GM23338 (cell line): Measurements from ENCODE around the gene PPP6R2. TPM values are rescaled to one million over a fixed set of nuclear protein-coding genes. Genes with fewer than 3 reads are reported as not detected.

Experiments
- ATAC-seq: fragments of 200-7000 bp; cut with Tn5 transposase; 3 replicates; pipeline ENCODE4 v1.9.1; 2020
- DNase-seq: peaks from one replicate; pipeline ENCODE4 v3.0.0-alpha.2; 2015; ENCODE audit warnings: low spot score
- H2AFZ ChIP-seq: fragments of 200-600 bp; sonication (generic); 2 replicates; pipeline ENCODE4 v1.8.0; 2016; ENCODE audit warnings: antibody characterized with exemption, mild to moderate bottlenecking, moderate library complexity
- H3F3A ChIP-seq: fragments of 200-600 bp; sonication (generic); replicated peaks from 2 replicates; pipeline ENCODE4 v1.8.0; 2017; ENCODE audit warnings: antibody characterized with exemption, mixed run types, low read depth
- H3K27ac ChIP-seq: fragments of 200-600 bp; sonication (generic); 2 replicates; pipeline ENCODE4 v1.6.1; 2016; ENCODE audit warnings: low read depth
- H3K27me3 ChIP-seq: fragments of 200-600 bp; sonication (generic); 2 replicates; pipeline ENCODE4 v1.8.0; 2016; ENCODE audit warnings: mild to moderate bottlenecking, mixed run types, moderate library complexity; ENCODE audit not compliant: insufficient read depth
- H3K36me3 ChIP-seq: fragments of 200-600 bp; sonication (generic); 2 replicates; pipeline ENCODE4 v1.8.0; 2016; ENCODE audit warnings: mild to moderate bottlenecking; ENCODE audit not compliant: insufficient read depth
- H3K4me1 ChIP-seq: fragments of 200-600 bp; sonication (generic); 2 replicates; pipeline ENCODE4 v1.8.0; 2016; ENCODE audit warnings: mild to moderate bottlenecking, moderate library complexity; ENCODE audit not compliant: insufficient read depth
- H3K4me2 ChIP-seq: fragments of 200-600 bp; sonication (generic); 2 replicates; pipeline ENCODE4 v1.7.1; 2017; ENCODE audit warnings: mixed run types
- H3K4me3 ChIP-seq: fragments of 200-600 bp; sonication (generic); 2 replicates; pipeline ENCODE4 v1.6.1; 2016; ENCODE audit warnings: mixed run types
- H3K79me2 ChIP-seq: fragments of 200-600 bp; sonication (generic); replicated peaks from 2 replicates; pipeline ENCODE4 v1.8.0; 2017; ENCODE audit warnings: mild to moderate bottlenecking; ENCODE audit not compliant: insufficient read depth
- H3K9me2 ChIP-seq: fragments of 200-600 bp; sonication (generic); 2 replicates; pipeline ENCODE4 v1.8.0; 2017; ENCODE audit not compliant: insufficient read depth
- H4K20me1 ChIP-seq: fragments of 200-600 bp; sonication (generic); replicated peaks from 2 replicates; pipeline ENCODE4 v1.8.0; 2017; ENCODE audit warnings: mild to moderate bottlenecking; ENCODE audit not compliant: insufficient read depth
- H3K27ac Mint-ChIP-seq: 2 replicates; pipeline ENCODE4 v1.8.0; 2020; ENCODE audit warnings: inconsistent platforms, mild to moderate bottlenecking, moderate library complexity, mixed read lengths
- H3K27me3 Mint-ChIP-seq: 3 replicates; pipeline ENCODE4 v1.8.0; 2022; ENCODE audit warnings: low read depth, mild to moderate bottlenecking, moderate library complexity, mixed read lengths, inconsistent platforms; ENCODE audit not compliant: insufficient read depth, poor library complexity
- H3K36me3 Mint-ChIP-seq: 3 replicates; pipeline ENCODE4 v1.8.0; 2021; ENCODE audit warnings: low read depth, mild to moderate bottlenecking, inconsistent platforms, moderate library complexity, mixed read lengths
- H3K4me1 Mint-ChIP-seq: 3 replicates; pipeline ENCODE4 v1.8.0; 2020; ENCODE audit warnings: mild to moderate bottlenecking, inconsistent platforms, mixed read lengths
- H3K4me3 Mint-ChIP-seq: 3 replicates; pipeline ENCODE4 v1.8.0; 2021; ENCODE audit warnings: moderate library complexity, mild to moderate bottlenecking, inconsistent platforms, mixed read lengths
- H3K9me3 Mint-ChIP-seq: 3 replicates; pipeline ENCODE4 v1.8.0; 2020; ENCODE audit warnings: moderate library complexity, mild to moderate bottlenecking, inconsistent platforms, mixed read lengths
- CREB1 ChIP-seq: fragments of 250-450 bp; sonication (Bioruptor Pico); IDR thresholded peaks from 2 replicates; pipeline ENCODE4 v1.5.0; 2020; ENCODE audit warnings: low read depth, mild to moderate bottlenecking, moderate library complexity
- EZH2 ChIP-seq: fragments of 200-600 bp; sonication (generic); IDR thresholded peaks from one replicate; pipeline ENCODE4 v1.8.0; 2017; ENCODE audit warnings: antibody characterized with exemption, mild to moderate bottlenecking, low read depth; ENCODE audit not compliant: unreplicated experiment
- EZH2phosphoT487 ChIP-seq: fragments of 200-600 bp; sonication (generic); IDR thresholded peaks from one replicate; pipeline ENCODE4 v1.8.1; 2018; ENCODE audit warnings: antibody characterized with exemption; ENCODE audit not compliant: unreplicated experiment
- JUNB ChIP-seq: IDR thresholded peaks from one replicate; pipeline ENCODE4 v1.6.1; 2016; ENCODE audit warnings: antibody characterized with exemption; ENCODE audit not compliant: unreplicated experiment
- NANOG ChIP-seq: IDR thresholded peaks from 2 replicates; pipeline ENCODE4 v1.6.1; 2016; ENCODE audit warnings: antibody characterized with exemption, borderline replicate concordance
- POLR2AphosphoS5 ChIP-seq: IDR thresholded peaks from 2 replicates; pipeline ENCODE4 v1.6.1; 2016; ENCODE audit warnings: antibody characterized with exemption, low read depth
- STAT1 ChIP-seq: IDR thresholded peaks from one replicate; pipeline ENCODE4 v1.6.1; 2016; ENCODE audit warnings: antibody characterized with exemption; ENCODE audit not compliant: unreplicated experiment
- ZNF114 ChIP-seq: fragments of 250-450 bp; sonication (Bioruptor Pico); IDR thresholded peaks from 2 replicates; pipeline ENCODE4 v1.5.0; 2020; ENCODE audit warnings: mild to moderate bottlenecking, moderate library complexity
- ZNF331 ChIP-seq: fragments of 250-450 bp; sonication (Bioruptor Pico); IDR thresholded peaks from 2 replicates; pipeline ENCODE4 v1.5.0; 2020; ENCODE audit warnings: low read depth, mild to moderate bottlenecking, moderate library complexity
- polyA plus RNA-seq: library from polyadenylated mRNA; unstranded; fragments of >200 nt; fragmentation: Nextera tagmentation; extraction: Ambion mirVana; gene quantifications from 2 replicates; pipeline ENCODE4 v1.2.1, GENCODE V29; 2016
- total RNA-seq: library from RNA; depleted of rRNA; stranded (reverse); fragments of >200 nt; shearing (Covaris generic); gene quantifications from 2 replicates; pipeline ENCODE4 v1.2.3, GENCODE V29; 2014
- TF ChIP-seq, protein P1 (sequence below): IDR thresholded peaks from 2 replicates; pipeline ENCODE4 v1.6.1; 2016; ENCODE audit warnings: antibody characterized with exemption
- TF ChIP-seq, protein P2 (sequence below): IDR thresholded peaks from one replicate; pipeline ENCODE4 v1.6.1; 2018; ENCODE audit warnings: antibody characterized with exemption; ENCODE audit not compliant: unreplicated experiment
- TF ChIP-seq, protein P3 (sequence below), 2 experiments: fragments of 200-600 bp in 1 of 2; sonication (generic) in 1 of 2; conservative IDR thresholded peaks; 2 replicates each; pipeline versions ENCODE4 v1.5.1 to v1.6.1; 2016 to 2017; ENCODE audit warnings: antibody characterized with exemption in 2 of 2, low read depth in 2 of 2, mild to moderate bottlenecking in 2 of 2, moderate library complexity in 1 of 2
- TF ChIP-seq, protein P4 (sequence below): fragments of 250-450 bp; sonication (Bioruptor Pico); IDR thresholded peaks from 2 replicates; pipeline ENCODE4 v1.5.0; 2020; ENCODE audit warnings: mild to moderate bottlenecking, moderate library complexity

Gene PPP6R2
- total and polyA plus RNA-seq, 2 experiments from 2014 or later: 11.9 to 45.8 TPM

DNA sequence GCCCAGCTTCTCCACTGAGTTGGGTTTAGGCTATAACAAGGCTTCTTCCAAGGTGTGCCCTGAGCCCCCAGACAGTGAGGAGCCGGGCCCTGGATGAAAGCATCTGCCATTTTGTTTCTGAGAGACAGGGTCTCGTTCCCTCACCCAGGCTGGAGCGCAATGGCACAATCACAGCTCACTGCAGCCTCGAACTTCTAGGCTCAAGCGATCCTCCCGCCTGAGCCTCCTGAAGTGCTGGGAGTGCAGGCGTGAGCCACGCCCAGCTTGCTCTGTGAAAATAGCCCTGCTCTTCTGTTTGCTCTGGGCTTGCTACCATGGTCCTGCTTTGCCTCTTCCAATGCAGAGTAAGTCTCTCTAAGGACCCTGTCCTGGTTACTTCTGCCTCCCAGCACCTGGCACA lies 23.0 kb upstream of the PPP6R2 start:
- H3K27ac Mint-ChIP-seq: no peak overlapping the region
- Histone ChIP-seq H3K4me3 (no peak overlapping the region), H3K4me2 (no peak overlapping the region), H3K79me2 (no peaks in the 10 kb centered on the region), H3K4me1 (no peaks in the 10 kb centered on the region), H3K27me3 (peaks cover under 1% of the 10 kb centered on the region; the same call in 1 of the 2 replicates), H3F3A (no peaks in the 10 kb centered on the region), H3K36me3 (no peaks in the 10 kb centered on the region), H3K9me2 (no peaks in the 10 kb centered on the region), H3K27ac (no peak overlapping the region), H4K20me1 (no peaks in the 10 kb centered on the region), H2AFZ (no peak overlapping the region)
- DNase-seq: no peak
- H3K4me3 Mint-ChIP-seq: no peak overlapping the region; the same call in 2 of the 3 replicates
- H3K36me3 Mint-ChIP-seq: no peaks in the 10 kb centered on the region; the same call in 2 of the 3 replicates
- ATAC-seq: no peak
- TF ChIP-seq ZNF331 (CRISPR knock-in tag) (no peak), CREB1 (CRISPR knock-in tag) (no peak), NANOG (no peak), ZNF114 (CRISPR knock-in tag) (no peak), POLR2AphosphoS5 (no peak), EZH2phosphoT487 (no peak), STAT1 (no peak), EZH2 (no peak), JUNB (no peak)
- TF ChIP-seq, protein P1, sequence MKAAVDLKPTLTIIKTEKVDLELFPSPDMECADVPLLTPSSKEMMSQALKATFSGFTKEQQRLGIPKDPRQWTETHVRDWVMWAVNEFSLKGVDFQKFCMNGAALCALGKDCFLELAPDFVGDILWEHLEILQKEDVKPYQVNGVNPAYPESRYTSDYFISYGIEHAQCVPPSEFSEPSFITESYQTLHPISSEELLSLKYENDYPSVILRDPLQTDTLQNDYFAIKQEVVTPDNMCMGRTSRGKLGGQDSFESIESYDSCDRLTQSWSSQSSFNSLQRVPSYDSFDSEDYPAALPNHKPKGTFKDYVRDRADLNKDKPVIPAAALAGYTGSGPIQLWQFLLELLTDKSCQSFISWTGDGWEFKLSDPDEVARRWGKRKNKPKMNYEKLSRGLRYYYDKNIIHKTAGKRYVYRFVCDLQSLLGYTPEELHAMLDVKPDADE: no peak
- TF ChIP-seq, protein P2, sequence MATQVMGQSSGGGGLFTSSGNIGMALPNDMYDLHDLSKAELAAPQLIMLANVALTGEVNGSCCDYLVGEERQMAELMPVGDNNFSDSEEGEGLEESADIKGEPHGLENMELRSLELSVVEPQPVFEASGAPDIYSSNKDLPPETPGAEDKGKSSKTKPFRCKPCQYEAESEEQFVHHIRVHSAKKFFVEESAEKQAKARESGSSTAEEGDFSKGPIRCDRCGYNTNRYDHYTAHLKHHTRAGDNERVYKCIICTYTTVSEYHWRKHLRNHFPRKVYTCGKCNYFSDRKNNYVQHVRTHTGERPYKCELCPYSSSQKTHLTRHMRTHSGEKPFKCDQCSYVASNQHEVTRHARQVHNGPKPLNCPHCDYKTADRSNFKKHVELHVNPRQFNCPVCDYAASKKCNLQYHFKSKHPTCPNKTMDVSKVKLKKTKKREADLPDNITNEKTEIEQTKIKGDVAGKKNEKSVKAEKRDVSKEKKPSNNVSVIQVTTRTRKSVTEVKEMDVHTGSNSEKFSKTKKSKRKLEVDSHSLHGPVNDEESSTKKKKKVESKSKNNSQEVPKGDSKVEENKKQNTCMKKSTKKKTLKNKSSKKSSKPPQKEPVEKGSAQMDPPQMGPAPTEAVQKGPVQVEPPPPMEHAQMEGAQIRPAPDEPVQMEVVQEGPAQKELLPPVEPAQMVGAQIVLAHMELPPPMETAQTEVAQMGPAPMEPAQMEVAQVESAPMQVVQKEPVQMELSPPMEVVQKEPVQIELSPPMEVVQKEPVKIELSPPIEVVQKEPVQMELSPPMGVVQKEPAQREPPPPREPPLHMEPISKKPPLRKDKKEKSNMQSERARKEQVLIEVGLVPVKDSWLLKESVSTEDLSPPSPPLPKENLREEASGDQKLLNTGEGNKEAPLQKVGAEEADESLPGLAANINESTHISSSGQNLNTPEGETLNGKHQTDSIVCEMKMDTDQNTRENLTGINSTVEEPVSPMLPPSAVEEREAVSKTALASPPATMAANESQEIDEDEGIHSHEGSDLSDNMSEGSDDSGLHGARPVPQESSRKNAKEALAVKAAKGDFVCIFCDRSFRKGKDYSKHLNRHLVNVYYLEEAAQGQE: no peak
- TF ChIP-seq, protein P3, sequence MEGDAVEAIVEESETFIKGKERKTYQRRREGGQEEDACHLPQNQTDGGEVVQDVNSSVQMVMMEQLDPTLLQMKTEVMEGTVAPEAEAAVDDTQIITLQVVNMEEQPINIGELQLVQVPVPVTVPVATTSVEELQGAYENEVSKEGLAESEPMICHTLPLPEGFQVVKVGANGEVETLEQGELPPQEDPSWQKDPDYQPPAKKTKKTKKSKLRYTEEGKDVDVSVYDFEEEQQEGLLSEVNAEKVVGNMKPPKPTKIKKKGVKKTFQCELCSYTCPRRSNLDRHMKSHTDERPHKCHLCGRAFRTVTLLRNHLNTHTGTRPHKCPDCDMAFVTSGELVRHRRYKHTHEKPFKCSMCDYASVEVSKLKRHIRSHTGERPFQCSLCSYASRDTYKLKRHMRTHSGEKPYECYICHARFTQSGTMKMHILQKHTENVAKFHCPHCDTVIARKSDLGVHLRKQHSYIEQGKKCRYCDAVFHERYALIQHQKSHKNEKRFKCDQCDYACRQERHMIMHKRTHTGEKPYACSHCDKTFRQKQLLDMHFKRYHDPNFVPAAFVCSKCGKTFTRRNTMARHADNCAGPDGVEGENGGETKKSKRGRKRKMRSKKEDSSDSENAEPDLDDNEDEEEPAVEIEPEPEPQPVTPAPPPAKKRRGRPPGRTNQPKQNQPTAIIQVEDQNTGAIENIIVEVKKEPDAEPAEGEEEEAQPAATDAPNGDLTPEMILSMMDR (conservative IDR thresholded peaks at IDR 0.05; ENCODE audit: low read depth in 2 of 2): no peak
- TF ChIP-seq, protein P4, sequence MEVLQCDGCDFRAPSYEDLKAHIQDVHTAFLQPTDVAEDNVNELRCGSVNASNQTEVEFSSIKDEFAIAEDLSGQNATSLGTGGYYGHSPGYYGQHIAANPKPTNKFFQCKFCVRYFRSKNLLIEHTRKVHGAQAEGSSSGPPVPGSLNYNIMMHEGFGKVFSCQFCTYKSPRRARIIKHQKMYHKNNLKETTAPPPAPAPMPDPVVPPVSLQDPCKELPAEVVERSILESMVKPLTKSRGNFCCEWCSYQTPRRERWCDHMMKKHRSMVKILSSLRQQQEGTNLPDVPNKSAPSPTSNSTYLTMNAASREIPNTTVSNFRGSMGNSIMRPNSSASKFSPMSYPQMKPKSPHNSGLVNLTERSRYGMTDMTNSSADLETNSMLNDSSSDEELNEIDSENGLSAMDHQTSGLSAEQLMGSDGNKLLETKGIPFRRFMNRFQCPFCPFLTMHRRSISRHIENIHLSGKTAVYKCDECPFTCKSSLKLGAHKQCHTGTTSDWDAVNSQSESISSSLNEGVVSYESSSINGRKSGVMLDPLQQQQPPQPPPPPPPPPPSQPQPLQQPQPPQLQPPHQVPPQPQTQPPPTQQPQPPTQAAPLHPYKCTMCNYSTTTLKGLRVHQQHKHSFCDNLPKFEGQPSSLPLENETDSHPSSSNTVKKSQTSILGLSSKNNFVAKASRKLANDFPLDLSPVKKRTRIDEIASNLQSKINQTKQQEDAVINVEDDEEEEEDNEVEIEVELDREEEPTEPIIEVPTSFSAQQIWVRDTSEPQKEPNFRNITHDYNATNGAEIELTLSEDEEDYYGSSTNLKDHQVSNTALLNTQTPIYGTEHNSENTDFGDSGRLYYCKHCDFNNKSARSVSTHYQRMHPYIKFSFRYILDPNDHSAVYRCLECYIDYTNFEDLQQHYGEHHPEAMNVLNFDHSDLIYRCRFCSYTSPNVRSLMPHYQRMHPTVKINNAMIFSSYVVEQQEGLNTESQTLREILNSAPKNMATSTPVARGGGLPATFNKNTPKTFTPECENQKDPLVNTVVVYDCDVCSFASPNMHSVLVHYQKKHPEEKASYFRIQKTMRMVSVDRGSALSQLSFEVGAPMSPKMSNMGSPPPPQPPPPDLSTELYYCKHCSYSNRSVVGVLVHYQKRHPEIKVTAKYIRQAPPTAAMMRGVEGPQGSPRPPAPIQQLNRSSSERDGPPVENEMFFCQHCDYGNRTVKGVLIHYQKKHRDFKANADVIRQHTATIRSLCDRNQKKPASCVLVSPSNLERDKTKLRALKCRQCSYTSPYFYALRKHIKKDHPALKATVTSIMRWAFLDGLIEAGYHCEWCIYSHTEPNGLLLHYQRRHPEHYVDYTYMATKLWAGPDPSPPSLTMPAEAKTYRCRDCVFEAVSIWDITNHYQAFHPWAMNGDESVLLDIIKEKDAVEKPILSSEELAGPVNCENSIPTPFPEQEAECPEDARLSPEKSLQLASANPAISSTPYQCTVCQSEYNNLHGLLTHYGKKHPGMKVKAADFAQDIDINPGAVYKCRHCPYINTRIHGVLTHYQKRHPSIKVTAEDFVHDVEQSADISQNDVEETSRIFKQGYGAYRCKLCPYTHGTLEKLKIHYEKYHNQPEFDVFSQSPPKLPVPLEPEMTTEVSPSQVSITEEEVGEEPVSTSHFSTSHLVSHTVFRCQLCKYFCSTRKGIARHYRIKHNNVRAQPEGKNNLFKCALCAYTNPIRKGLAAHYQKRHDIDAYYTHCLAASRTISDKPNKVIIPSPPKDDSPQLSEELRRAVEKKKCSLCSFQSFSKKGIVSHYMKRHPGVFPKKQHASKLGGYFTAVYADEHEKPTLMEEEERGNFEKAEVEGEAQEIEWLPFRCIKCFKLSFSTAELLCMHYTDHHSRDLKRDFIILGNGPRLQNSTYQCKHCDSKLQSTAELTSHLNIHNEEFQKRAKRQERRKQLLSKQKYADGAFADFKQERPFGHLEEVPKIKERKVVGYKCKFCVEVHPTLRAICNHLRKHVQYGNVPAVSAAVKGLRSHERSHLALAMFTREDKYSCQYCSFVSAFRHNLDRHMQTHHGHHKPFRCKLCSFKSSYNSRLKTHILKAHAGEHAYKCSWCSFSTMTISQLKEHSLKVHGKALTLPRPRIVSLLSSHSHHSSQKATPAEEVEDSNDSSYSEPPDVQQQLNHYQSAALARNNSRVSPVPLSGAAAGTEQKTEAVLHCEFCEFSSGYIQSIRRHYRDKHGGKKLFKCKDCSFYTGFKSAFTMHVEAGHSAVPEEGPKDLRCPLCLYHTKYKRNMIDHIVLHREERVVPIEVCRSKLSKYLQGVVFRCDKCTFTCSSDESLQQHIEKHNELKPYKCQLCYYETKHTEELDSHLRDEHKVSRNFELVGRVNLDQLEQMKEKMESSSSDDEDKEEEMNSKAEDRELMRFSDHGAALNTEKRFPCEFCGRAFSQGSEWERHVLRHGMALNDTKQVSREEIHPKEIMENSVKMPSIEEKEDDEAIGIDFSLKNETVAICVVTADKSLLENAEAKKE (CRISPR knock-in tag): no peak
- no peaks in the 10 kb centered on the region for H3K9me3 Mint-ChIP-seq
- no peaks in the 10 kb centered on the region for H3K4me1 Mint-ChIP-seq
- peaks cover 11% of the 10 kb centered on the region for H3K27me3 Mint-ChIP-seq
